Stimulated activated CD4-positive, alpha-beta T cell treated with anti-CD3 and anti-CD28 coated beads, Interleukin-1b, Interleukin-23, amount 100 ng/mL, for 48 hours (primary cell): ENCODE measurements around the gene CSHL1.
"Not testable (repeated sequence)": the region's sequence is repeated elsewhere in the genome, so short reads cannot be mapped to it uniquely, and the experiment has no call there.

ENCODE experiments used
- DNase-seq: peaks from one replicate; pipeline ENCODE4 v3.0.0-alpha.2; 2020

Gene CSHL1

DNA sequence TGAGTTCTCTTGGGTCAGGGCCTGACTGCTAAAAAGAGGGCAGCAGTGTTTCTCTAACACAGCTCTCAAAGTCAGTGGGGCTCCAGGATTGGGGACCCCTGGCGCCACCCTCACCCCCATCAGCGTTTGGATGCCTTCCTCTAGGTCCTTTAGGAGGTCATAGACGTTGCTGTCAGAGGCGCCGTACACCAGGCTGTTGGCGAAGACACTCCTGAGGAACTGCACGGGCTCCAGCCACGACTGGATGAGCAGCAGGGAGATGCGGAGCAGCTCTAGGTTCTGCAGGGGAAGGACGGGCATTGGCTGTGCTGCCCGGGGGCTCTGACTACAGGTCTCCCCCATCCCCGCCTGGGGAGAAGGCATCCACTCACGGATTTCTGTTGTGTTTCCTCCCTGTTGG is 6.6 kb upstream of the CSHL1 start:
- no peak for DNase-seq

DNA sequence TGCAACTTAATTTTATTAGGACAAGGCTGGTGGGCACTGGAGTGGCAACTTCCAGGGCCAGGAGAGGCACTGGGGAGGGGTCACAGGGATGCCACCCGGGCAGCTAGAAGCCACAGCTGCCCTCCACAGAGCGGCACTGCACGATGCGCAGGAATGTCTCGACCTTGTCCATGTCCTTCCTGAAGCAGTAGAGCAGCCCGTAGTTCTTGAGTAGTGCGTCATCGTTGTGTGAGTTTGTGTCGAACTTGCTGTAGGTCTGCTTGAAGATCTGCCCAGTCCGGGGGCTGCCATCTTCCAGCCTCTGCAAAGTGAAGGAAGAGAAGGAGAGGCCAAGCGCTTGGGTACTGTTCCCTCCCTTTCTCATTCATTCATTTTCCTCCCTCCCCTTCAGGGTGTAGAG is 6.1 kb upstream of the CSHL1 start:
- not testable (repeated sequence) for DNase-seq

DNA sequence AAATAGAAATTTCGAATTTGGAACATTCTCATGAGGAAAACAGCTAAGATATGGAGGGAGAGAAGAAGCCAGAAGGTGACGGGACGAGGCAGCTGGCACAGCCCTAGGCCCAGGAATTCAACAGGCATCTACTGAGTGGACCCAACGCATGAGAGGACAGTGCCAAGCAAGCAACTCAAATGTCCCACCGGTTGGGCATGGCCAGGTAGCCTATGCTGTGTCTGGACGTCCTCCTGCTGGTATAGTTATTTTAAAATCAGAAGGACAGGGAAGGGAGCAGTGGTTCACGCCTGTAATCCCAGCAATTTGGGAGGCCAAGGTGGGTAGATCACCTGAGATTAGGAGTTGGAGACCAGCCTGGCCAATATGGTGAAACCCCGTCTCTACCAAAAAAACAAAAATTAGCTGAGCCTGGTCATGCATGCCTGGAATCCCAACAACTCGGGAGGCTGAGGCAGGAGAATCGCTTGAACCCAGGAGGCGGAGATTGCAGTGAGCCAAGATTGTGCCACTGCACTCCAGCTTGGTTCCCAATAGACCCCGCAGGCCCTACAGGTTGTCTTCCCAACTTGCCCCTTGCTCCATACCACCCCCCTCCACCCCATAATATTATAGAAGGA is 5.6 kb upstream of the CSHL1 start:
- DNase-seq: no peak

DNA sequence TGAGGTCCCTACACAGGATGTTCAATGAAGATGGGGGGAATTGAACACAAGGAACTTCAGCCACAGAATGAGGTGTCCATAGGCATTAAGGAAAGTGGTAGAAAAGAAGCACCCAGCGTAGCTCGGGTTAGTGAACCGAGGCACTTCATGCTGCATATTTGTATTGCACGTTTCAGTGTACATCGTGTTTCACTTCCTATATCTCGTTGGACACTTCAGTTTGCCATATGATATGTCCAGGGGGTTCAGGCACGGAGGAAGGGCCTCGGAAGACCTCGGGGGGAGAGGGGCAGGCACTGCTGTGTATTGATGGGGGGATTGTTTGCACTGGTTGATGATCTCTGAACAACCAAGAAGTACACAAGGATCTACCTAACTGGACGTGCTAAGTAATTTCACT is 4.7 kb upstream of the CSHL1 start:
- not testable (repeated sequence) for DNase-seq

DNA sequence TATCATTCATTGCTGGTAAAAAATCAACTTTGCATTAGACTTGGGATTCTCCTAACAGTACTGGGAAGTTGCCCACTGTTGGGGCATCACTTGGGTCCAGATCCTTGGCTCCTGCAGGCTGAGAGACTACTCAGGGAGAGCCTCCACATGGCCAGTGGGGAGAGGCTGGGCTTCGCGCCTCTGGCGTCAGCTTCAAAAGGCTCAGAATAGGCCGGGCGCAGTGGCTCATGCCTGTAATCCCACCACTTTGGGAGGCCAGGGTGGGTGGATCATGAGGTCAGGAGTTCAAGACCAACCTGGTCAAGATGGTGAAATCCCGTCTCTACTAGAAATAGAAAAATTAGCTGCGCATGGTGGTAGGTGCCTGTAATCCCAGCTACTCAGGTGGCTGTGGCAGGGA is 3.4 kb upstream of the CSHL1 start:
- DNase-seq: no peak

DNA sequence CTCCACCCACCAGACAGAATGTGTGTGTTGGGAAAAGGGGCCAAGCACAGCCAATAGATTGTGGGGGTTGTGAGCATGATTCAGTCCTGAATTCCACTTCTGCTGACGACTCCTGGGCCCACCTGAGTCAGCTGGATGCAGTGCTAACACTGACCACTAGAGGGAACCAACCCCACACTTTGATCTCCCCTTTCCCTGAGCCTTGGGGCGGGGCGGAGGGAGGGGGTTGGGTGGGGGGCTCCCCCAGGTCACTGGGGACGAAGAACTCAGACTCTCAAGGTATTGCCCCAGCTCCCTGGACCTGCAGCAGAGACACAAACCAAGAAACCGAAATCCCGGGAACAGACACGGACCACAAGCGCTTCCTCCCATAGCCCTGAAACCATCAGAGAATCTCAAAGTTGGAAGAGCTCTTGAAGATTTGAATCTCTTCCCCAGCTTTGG is 621 bp upstream of the CSHL1 start:
- DNase-seq: peak; percentile 67

DNA sequence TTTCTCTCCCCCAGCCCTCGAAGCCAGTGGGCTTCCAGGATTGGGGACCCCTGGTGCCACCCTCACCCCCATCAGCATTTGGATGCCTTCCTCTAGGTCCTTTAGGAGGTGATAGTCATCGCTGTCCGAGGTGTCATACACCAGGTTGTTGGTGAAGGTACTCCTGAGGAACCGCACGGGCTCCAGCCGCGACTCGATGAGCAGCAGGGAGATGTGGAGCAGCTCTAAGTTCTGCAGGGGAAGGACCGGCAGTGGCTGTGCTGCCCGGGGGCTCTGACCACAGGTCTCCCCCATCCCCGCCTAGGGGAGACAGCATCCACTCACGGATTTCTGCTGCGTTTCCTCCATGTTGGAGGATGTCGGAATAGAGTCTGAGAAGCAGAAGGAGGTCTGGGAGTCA is 962 bp downstream of the CSHL1 start:
- DNase-seq: no peak

DNA sequence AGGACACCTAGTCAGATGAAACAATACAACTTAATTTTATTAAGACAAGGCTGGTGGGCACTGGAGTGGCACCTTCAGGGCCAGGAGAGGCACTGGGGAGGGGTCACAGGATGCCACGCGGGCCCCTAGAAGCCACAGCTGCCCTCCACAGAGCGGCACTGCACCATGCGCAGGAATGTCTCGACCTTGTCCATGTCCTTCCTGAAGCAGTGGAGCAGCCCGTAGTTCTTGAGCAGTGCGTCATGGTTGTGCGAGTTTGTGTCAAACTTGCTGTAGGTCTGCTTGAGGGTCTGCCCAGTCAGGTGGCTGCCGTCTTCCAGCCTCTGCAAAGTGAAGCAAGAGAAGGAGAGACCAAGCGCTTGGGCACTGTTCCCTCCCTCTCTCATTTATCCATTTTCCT is 1.5 kb downstream of the CSHL1 start:
- not testable (repeated sequence) for DNase-seq

DNA sequence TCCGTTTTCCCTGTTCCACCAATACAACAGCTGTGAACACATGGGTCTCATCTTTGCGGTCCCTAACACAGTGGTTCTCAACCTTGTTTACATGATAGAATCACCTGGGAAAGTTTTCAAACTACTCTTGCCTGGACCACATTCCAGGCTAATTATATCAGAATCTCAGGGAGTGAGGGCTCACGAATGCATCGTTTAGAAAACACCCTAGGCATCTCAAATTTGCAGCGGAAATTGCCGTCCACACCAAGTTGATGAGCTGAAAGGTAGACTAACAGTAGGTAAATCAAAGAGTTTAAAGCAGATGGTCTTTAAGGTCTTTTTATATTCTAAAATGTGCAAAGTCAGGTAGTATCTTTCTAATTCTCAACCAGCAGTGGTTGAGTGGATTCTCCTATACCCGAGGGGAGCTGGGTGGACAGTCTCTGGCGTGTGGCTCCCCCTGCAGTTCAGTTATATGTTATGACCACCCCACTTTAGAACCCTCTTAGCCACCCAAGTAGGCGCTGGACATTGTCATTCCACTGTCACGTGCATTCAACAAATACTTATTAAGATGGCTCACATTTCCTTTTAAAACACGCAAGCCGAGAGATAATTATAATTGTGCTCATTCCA is 3.8 kb downstream of the CSHL1 start:
- peak; percentile 20 for DNase-seq

DNA sequence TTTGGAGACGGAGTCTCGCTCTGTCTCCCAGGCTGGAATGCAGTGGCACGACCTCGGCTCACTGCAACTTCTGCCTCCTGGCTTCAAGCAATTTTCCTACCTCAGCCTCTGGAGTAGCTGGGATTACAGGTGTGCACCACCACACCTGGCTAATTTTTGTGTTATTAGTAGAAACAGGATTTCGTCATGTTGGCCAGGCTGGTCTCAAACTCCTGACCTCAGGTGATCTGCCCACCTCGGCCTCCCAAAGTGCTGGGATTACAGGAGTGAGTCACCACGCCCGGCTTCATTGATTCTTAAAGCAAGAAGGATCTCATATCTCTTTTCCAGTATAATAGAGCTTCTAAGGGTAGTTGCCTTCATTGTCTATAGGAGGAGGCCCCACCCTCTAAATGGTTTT is 6.3 kb downstream of the CSHL1 start:
- not testable (repeated sequence) for DNase-seq

DNA sequence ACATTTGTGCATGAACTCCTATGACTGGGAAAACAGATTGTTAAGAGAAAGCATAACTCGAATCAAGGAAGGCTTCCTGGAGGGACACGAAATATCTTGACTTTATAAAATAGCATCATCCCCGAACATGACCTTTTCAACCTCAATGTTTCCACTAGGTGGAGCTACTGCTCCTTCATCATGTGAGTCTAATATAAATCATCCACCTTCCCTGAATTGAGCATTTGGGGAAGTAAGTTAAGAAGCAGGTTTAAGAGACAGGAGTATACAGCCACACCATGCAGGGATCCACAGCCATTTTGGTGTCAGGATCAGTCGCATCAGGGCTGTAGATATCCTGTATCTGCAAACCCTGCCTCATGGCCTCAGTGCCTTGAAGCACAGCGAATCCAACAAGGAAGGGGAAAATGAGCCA is 7.3 kb downstream of the CSHL1 start:
- DNase-seq: not testable (repeated sequence)

DNA sequence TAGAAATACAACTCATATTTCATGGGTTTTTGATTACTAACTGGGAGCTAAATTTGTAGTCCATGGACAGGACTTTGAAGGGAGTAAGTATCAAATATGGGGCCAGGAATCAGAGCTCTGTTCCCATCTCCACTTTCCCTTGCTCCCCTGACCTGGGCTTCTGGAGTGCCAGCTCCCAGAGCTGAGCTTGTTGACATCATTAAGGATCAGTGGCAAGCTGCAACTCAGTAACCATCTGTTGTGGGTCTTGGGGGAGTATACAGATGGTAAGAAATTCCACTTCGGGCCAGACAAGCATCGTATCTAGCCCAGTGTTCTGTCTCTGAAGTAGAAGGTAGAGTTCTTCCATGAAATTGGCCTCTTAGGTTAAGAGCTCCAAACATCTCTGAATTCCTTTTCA is 9.1 kb downstream of the CSHL1 start:
- not testable (repeated sequence) for DNase-seq

DNA sequence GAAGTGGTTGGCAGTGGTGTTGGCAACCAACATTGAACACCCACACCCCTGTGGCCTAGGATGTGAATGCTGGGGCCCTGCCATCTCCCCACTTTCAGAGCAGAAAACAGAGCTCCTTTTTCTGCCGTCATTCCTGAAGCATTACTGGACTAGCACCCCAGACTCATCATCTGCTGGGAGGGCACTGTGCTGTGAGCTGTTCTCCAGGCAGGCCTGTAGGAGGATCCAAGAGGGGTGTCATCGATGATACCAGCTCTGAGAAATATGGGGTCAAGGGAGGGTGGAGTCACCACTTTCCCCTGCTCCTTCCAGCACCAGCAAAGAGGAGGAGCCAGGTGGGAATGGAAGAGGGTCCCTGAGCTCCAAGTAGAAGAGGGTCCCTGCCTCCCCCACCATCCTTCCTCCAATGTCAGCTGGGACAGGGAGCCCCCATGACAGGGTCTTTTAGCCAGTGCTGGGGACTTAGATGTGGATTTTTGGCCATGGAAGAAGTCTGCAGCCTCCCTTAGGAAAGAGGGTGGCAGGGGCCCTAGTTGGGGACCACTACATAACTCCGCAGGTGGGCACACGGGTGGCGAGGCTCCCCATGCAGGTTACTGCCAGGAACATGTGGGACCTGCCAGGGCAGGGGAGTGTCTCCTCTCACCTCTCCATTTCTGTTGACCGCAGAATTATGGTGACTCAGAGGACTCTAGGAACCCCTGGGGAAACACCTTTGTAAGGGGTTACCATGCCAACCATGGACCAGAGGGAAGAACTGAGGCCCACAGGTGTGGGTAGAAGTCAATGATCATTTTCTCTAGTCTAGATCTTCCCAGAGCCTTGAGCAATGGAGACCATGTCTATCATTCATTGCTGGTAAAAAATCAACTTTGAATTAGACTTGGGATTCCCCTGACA is 11.9 kb downstream of the CSHL1 start:
- peak; percentile 48 for DNase-seq

DNA sequence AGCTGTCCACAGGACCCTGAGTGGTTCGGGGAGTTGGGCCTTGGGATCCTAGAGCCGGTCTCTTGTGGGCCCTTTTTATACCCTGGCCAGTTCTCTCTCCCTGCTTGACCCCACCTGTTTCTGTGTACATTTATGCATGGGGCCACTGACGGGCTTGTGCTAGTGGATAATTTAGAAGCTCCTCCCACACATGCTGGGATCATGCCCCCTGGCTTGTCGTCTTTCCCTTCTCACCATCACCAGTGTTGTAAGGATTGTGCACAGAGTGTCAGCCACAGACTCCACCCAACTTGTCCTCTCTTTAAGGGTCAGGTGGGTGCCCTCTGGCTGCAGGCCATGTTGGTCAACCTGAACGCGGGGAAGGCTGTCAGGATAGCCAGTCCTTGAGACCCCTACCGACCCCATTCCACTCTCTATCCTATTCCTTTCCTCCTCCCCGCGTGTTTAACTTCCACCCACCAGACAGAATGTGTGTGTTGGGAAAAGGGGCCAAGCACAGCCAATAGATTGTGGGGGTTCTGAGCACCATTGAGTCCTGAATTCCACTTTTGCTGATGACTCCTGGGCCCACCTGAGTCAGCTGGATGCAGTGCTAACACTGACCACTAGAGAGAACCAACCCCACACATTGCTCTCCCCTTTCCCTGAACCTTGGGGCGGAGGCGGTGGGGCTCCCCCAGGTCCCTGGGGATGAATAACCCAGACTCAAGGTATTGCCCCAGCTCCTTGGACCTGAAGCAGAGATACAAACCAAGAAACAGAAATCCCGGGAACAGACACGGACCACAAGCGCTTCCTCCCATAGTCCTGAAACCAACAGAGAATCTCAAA is 14.3 kb downstream of the CSHL1 start, which contains the start of gene CSH1:
CSH1 (minus strand) TSS at position 51 of the 831 bp plus-strand sequence. CDS start 63 bp downstream, outside the sequence.
- DNase-seq: not testable (repeated sequence)

DNA sequence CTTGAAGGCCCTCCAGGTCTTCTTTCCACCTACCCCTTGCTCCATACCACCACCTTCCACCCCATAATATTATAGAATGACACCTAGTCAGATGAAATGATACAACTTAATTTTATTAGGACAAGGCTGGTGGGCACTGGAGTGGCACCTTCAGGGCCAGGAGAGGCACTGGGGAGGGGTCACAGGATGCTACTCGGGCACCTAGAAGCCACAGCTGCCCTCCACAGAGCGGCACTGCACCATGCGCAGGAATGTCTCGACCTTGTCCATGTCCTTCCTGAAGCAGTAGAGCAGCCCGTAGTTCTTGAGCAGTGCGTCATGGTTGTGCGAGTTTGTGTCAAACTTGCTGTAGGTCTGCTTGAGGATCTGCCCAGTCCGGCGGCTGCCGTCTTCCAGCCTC is 16.2 kb downstream of the CSHL1 start:
- not testable (repeated sequence) for DNase-seq

DNA sequence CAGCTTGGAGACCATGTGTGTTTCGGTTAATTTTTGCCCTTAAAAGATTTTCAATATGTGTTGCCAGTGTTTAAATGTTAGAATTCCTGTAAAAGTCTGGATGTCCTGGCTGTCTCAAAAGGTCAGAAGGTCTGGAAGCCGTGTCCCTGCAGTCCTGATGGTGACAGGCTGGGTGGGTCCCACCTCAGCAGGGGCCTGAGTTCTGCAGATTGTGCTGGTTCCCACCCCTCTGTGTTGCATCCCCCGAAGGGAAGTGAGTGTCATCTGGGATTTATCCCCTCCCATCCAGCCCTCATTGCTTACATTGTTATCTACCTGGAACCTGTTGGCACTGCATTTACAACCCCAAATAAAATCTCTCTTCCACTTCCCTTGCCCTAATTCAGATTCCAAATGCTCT is 17.0 kb downstream of the CSHL1 start:
- DNase-seq: not testable (repeated sequence)

DNA sequence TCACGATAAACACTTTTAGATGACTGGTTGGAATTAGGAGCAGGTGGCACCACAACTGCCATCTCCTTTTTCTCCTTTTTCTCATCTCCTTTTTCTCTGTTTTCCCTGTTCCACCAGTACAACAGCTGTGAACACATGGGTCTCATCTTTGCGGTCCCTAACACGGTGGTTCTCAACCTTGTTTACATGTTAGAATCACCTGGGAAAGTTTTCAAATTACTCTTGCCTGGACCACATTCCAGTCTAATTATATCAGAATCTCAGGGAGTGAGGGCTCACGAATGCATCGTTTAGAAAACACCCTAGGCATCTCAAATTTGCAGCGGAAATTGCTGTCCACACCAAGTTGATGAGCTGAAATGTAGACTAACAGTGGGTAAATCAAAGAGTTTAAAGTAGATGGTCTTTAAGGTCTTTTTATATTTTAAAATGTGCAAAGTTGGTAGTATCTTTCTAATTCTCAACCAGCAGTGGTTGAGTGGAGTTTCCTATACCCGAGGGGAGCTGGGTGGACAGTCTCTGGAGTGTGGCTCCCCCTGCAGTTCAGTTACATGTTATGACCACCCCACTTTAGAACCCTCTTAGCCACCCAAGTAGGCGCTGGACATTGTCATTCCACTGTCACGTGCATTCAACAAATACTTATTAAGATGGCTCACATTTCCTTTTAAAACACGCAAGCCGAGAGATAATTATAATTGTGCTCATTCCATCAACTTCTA is 18.6 kb downstream of the CSHL1 start:
- not testable (repeated sequence) for DNase-seq

DNA sequence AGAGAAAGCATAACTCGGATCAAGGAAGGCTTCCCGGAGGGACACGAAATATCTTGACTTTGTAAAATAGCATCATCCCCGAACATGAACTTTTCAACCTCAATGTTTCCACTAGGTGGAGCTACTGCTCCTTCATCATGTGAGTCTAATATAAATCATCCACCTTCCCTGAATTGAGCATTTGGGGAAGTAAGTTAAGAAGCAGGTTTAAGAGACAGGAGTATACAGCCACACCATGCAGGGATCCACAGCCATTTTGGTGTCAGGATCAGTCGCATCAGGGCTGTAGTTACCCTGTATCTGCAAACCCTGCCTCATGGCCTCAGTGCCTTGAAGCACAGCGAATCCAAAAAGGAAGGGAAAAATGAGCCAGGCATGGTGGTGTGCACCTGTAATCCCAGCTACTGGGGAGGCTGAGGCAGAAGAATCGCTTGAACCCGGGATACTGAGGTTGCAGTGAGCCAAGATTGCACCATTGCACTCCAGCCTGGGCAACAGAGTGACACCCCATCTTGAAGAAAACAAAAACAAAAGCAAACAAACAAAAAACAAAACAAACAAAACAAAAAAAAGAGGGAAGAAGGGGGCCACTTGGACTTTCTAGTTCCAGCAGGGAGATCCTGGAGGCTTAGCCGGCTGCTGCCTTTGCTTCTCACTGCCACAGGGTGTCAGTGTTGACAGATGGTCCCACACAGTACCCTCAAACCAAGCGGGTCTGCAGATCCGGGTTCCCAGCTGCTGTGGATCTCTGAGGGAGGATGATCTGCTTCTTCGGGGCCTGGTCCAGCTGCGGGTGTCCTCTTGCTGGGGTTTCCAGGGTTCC is 21.8 kb downstream of the CSHL1 start:
- not testable (repeated sequence) for DNase-seq

DNA sequence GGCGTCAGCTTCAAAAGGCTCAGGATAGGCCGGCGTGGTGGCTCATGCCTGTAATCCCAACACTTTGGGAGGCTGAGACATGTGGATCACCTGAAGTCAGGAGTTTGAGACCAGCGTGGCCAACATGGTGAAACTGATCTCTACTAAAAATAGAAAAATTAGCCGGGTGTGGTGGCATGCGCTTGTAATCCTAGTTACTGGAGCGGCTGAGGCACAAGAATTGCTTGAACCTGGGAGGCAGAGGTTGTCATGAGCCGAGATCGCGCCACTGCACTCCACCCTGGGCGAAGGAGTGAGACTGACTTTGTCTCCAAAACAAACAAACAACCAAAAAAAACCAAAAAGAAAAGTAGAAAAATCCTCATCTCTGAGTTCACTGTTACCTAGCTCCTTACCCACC is 25.9 kb downstream of the CSHL1 start:
- DNase-seq: not testable (repeated sequence)

DNA sequence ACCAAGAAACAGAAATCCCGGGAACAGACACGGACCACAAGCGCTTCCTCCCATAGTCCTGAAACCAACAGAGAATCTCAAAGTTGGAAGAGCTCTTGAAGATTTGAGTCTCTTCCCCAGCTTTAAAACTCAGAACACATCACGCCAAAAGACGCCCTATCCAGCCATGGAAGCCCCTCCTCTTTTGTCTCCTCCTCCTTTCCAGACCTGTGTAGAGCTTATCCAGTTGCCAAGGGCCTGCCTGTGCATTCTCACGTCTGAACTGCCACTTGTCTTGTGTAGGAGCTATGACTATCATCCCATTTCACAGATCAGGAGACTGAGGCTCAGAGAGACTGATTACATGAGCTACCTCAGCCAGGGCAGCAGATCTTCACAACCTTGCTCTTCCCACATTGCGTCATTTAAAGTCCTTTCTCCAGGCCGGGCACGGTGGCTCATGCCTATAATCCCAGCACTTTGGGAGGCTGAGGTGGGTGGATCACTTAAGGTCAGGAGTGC is 28.4 kb downstream of the CSHL1 start:
- not testable (repeated sequence) for DNase-seq
